Gastroesophageal sphincter (tissue), 4 donors: Measurements from ENCODE around the gene GALNTL6. TPM values are rescaled to one million over a fixed set of nuclear protein-coding genes. Genes with fewer than 3 reads are reported as not detected.
"Not testable (repeated sequence)": the region's sequence is repeated elsewhere in the genome, so short reads cannot be mapped to it uniquely, and the experiment has no call there.

ENCODE experiments used
- ATAC-seq: fragments of 150-250 bp; one replicate; pipeline ENCODE4 v1.9.1; 2016; ENCODE audit warnings: mild to moderate bottlenecking, moderate library complexity
- H3K27ac ChIP-seq, 4 donors: fragments of 200-600 bp; sonication (generic) in 3 of 4; 1 replicate in 3 of 4; 2 replicates in 1 of 4; pipeline ENCODE4 v1.5.1; 2016 to 2019
- H3K27me3 ChIP-seq: fragments of 200-600 bp; sonication (generic); one replicate; pipeline ENCODE4 v1.5.1; 2019
- H3K36me3 ChIP-seq, 2 donors: fragments of 200-600 bp; sonication (generic); one replicate each; pipeline ENCODE4 v1.5.1; 2019; ENCODE audit warnings: control low read depth in 1 of 2
- H3K4me1 ChIP-seq, 3 donors: fragments of 200-600 bp; sonication (generic); 1 replicate in 2 of 3; 2 replicates in 1 of 3; pipeline ENCODE4 v1.5.1; 2016 to 2019; ENCODE audit warnings: control low read depth in 2 of 3
- H3K4me3 ChIP-seq, 2 donors: fragments of 200-600 bp; sonication (generic); one replicate each; pipeline ENCODE4 v1.5.1; 2019; ENCODE audit warnings: mild to moderate bottlenecking in 1 of 2, moderate library complexity in 1 of 2
- H3K9me3 ChIP-seq, 3 donors: fragments of 200-600 bp; sonication (generic); one replicate each; pipeline ENCODE4 v1.5.1; 2017 to 2019; ENCODE audit warnings: control low read depth in 2 of 3
- CTCF ChIP-seq, 4 experiments: fragments of 200-600 bp in 2 of 4; fragments of 450-650 bp in 2 of 4; sonication (generic) in 1 of 4; IDR thresholded peaks; one replicate each; pipeline ENCODE4 v1.5.1; 2017 to 2019; ENCODE audit warnings: antibody characterized with exemption in 4 of 4, mild to moderate bottlenecking in 2 of 4, moderate library complexity in 2 of 4
- EP300 ChIP-seq: sonication (generic); formaldehyde crosslinking; IDR thresholded peaks from one replicate; pipeline ENCODE4 v1.6.1; 2017; ENCODE audit warnings: antibody characterized with exemption, mild to moderate bottlenecking
- POLR2A ChIP-seq, 2 donors: fragments of 450-650 bp; IDR thresholded peaks; one replicate each; pipeline ENCODE4 v1.6.1; 2017; ENCODE audit warnings: antibody characterized with exemption in 2 of 2, mild to moderate bottlenecking in 2 of 2, moderate library complexity in 1 of 2
- POLR2AphosphoS5 ChIP-seq: sonication (generic); formaldehyde crosslinking; IDR thresholded peaks from one replicate; pipeline ENCODE4 v1.6.1; 2017; ENCODE audit warnings: antibody characterized with exemption
- WGBS, 2 donors: methylation state at CpG; one replicate each; pipeline ENCODE4 v1.1.5; 2018; ENCODE audit warnings: low coverage in 1 of 2; 5-methylcytosine and 5-hydroxymethylcytosine counted together
- total RNA-seq, 4 donors: library from RNA; depleted of rRNA; stranded (reverse); fragments of >200 nt; gene quantifications; one replicate each; pipeline ENCODE4 v1.1.0, GENCODE V29; 2016

GALNTL6 gene
- total RNA-seq, 4 donors from 2014 or later = not detected

GRCh38 chr4:173039617-173040577, 1226.7 kb downstream of the GALNTL6 start:
- peaks cover 0 to 17% (median 5%) of the 10 kb centered on the region in 3 donors for H3K4me1 ChIP-seq
- no peaks in the 10 kb centered on the region for H3K36me3 ChIP-seq
- 4 to 7% methylated on average over 3 to 5 of the region's 5 CpGs for WGBS, 2 donors
- H3K27me3 ChIP-seq = no peaks in the 10 kb centered on the region
- peak; percentile 69 for ATAC-seq
- TF ChIP-seq CTCF (IDR thresholded peaks at IDR 0.05) = no peak
- TF ChIP-seq POLR2AphosphoS5 = peak; percentile 65
- no peak for TF ChIP-seq POLR2A (IDR thresholded peaks at IDR 0.05)
- no peak for TF ChIP-seq EP300
- H3K27ac ChIP-seq = peak overlapping the region in 2 of 4 donors; percentile 12 to 30
- no peak overlapping the region for H3K4me3 ChIP-seq
- no peaks in the 10 kb centered on the region for H3K9me3 ChIP-seq

GRCh38 chr4:173041482-173041881, 1228.3 kb downstream of the GALNTL6 start:
- H3K9me3 ChIP-seq = no peaks in the 10 kb centered on the region
- no peak for ATAC-seq
- H3K36me3 ChIP-seq = no peaks in the 10 kb centered on the region
- H3K4me3 ChIP-seq = no peak overlapping the region
- H3K4me1 ChIP-seq = peaks cover 0 to 17% (median 5%) of the 10 kb centered on the region in 3 donors
- H3K27me3 ChIP-seq = no peaks in the 10 kb centered on the region
- H3K27ac ChIP-seq = no peak overlapping the region
- 77 to 80% methylated on average over 1 of the region's 1 CpG for WGBS, 2 donors
- TF ChIP-seq CTCF (IDR thresholded peaks at IDR 0.05) (no peak), POLR2A (IDR thresholded peaks at IDR 0.05) (no peak), POLR2AphosphoS5 (no peak)

GRCh38 chr4:173042139-173042538, 1228.9 kb downstream of the GALNTL6 start:
- H3K27ac ChIP-seq, H3K4me3 ChIP-seq, H3K27me3 ChIP-seq, H3K9me3 ChIP-seq, ATAC-seq, H3K36me3 ChIP-seq: not testable (repeated sequence)
- peaks cover 0 to 17% (median 5%) of the 10 kb centered on the region in 3 donors for H3K4me1 ChIP-seq
- 100% methylated on average over 1 of the region's 1 CpG for WGBS, 2 donors

GRCh38 chr4:173044340-173044739, 1231.1 kb downstream of the GALNTL6 start:
- no peak overlapping the region for H3K27ac ChIP-seq
- H3K9me3 ChIP-seq = no peaks in the 10 kb centered on the region
- H3K27me3 ChIP-seq = no peaks in the 10 kb centered on the region
- WGBS, 2 donors = 90 to 95% methylated on average over 1 of the region's 1 CpG
- peaks cover 0 to 16% (median 5%) of the 10 kb centered on the region in 3 donors for H3K4me1 ChIP-seq
- no peaks in the 10 kb centered on the region for H3K36me3 ChIP-seq
- H3K4me3 ChIP-seq = no peak overlapping the region
- TF ChIP-seq POLR2A (IDR thresholded peaks at IDR 0.05) = no peak
- TF ChIP-seq POLR2AphosphoS5 = no peak
- no peak for TF ChIP-seq CTCF (IDR thresholded peaks at IDR 0.05)
- no peak for TF ChIP-seq EP300
- ATAC-seq = no peak

GRCh38 chr4:173045571-173045970, 1232.4 kb downstream of the GALNTL6 start:
- TF ChIP-seq CTCF (IDR thresholded peaks at IDR 0.05) = no peak
- no peak for TF ChIP-seq EP300
- no peak for TF ChIP-seq POLR2AphosphoS5
- TF ChIP-seq POLR2A (IDR thresholded peaks at IDR 0.05) = no peak
- no peak for ATAC-seq
- WGBS, 2 donors = 46 to 60% methylated on average over 1 of the region's 1 CpG
- Histone ChIP-seq H3K36me3 (no peaks in the 10 kb centered on the region), H3K9me3 (no peaks in the 10 kb centered on the region), H3K4me1 (peaks cover 0 to 4% (median under 1%) of the 10 kb centered on the region in 3 donors), H3K27ac (no peak overlapping the region), H3K27me3 (no peaks in the 10 kb centered on the region), H3K4me3 (no peak overlapping the region)
